Loucy (cell line): Measurements from ENCODE around the gene STK38L.

ENCODE experiments used
- EZH2phosphoT487 ChIP-seq: fragments of 200-600 bp; IDR thresholded peaks from 2 replicates; pipeline ENCODE4 v1.6.1; 2018; ENCODE audit warnings: antibody characterized with exemption, mild to moderate bottlenecking, moderate library complexity, borderline replicate concordance
- TF ChIP-seq, protein P1 (sequence below): fragments of 200-600 bp; sonication (generic); conservative IDR thresholded peaks from 2 replicates; pipeline ENCODE4 v1.5.1; 2014; ENCODE audit warnings: mild to moderate bottlenecking, antibody characterized with exemption, low read length

DNA sequence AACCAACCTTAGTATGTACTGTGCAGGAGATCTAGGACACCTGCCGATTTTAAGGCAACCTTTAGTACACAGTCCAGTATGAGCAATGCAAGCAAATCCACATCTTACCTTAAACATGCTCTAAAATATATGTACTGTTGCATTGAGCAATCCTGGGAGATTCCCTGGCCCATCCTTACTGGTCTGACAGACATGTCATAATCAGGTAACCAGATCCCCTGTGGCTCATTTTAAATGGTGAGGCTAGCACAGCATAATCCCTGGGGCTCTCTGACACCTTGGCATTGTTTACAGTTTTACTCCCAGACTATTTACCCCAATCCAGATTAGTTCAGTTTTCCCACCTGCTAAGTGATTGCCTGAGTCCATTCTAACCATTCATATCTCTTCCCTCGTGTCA lies 103.7 kb downstream of the STK38L start:
- TF ChIP-seq, protein P1, sequence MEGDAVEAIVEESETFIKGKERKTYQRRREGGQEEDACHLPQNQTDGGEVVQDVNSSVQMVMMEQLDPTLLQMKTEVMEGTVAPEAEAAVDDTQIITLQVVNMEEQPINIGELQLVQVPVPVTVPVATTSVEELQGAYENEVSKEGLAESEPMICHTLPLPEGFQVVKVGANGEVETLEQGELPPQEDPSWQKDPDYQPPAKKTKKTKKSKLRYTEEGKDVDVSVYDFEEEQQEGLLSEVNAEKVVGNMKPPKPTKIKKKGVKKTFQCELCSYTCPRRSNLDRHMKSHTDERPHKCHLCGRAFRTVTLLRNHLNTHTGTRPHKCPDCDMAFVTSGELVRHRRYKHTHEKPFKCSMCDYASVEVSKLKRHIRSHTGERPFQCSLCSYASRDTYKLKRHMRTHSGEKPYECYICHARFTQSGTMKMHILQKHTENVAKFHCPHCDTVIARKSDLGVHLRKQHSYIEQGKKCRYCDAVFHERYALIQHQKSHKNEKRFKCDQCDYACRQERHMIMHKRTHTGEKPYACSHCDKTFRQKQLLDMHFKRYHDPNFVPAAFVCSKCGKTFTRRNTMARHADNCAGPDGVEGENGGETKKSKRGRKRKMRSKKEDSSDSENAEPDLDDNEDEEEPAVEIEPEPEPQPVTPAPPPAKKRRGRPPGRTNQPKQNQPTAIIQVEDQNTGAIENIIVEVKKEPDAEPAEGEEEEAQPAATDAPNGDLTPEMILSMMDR: no peak
- TF ChIP-seq EZH2phosphoT487: no peak
